NT2/D1 (cell line): ENCODE results near the gene TRIP4.

Source experiments
- DNase-seq: peaks from one replicate; pipeline ENCODE4 v3.0.0-alpha.2; 2011; ENCODE audit warnings: low read depth, low spot score
- H3K27me3 ChIP-seq: 2 replicates; pipeline ENCODE4 v1.6.0; 2011; ENCODE audit warnings: mild to moderate bottlenecking; ENCODE audit not compliant: insufficient read length, insufficient read depth
- H3K36me3 ChIP-seq: 2 replicates; pipeline ENCODE4 v1.6.1; 2011; ENCODE audit warnings: mild to moderate bottlenecking, low read length, mixed read lengths; ENCODE audit not compliant: insufficient read depth, insufficient read length
- H3K4me1 ChIP-seq: 2 replicates; pipeline ENCODE4 v1.5.1; 2011; ENCODE audit not compliant: insufficient read depth, insufficient read length
- H3K4me3 ChIP-seq: 2 replicates; pipeline ENCODE4 v1.5.1; 2011; ENCODE audit warnings: low read depth; ENCODE audit not compliant: insufficient read length
- H3K9ac ChIP-seq: 2 replicates; pipeline ENCODE4 v1.6.0; 2011; ENCODE audit warnings: low read depth; ENCODE audit not compliant: insufficient read length
- H3K9me3 ChIP-seq: 2 replicates; pipeline ENCODE4 v1.5.1; 2011; ENCODE audit warnings: mild to moderate bottlenecking, low read length; ENCODE audit not compliant: insufficient read depth
- SUZ12 ChIP-seq: IDR thresholded peaks from 2 replicates; pipeline ENCODE4 v1.6.1; 2011; ENCODE audit not compliant: insufficient read length, insufficient read depth; ENCODE audit errors: extremely low read depth
- YY1 ChIP-seq: IDR thresholded peaks from 2 replicates; pipeline ENCODE4 v1.6.1; 2011; ENCODE audit not compliant: insufficient read length, insufficient read depth
- ZNF274 ChIP-seq: IDR thresholded peaks from 2 replicates; pipeline ENCODE4 v1.6.1; 2011; ENCODE audit warnings: mild to moderate bottlenecking, low read depth, low read length

Gene TRIP4

DNA sequence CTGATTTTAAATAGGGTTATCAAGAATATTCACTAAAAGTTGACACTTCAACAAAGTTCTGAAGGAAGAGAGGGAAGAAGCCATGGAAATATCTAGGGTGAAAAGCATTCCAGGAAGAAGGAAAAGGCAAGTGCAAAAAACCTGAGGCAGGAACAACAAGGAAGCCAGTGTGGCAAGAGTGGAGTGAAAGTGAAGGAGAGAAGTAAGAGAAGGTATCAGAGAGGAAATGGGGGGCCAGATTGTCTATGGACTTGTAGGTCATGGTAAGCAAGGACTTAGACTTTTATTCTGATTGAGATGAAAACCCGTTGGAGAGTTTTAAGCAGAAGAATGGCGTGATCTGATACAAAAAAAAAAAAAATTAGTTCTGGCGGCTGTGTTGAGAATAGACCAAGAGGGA is 54.2 kb downstream of the TRIP4 start:
- H3K4me1 ChIP-seq, result no peaks in the 10 kb centered on the region

DNA sequence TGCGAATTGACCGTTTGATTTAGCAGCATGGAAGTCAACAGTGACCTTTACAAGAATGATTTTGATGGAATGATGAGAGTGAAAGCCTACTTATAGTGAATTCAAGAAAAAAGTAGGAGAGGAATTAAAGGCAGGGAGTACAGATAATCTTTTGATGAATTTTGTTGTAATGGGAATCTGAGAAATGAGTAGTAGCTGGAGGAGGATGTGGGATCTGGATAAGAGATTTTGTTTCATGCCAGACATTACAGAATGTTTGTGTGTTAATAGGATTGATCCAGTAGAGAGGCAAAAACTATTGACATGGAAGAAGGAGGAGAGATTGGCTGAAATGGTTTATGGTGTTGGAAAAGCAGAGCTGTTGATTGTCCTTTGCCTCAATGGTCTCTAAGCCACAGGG is 55.4 kb downstream of the TRIP4 start:
- H3K4me3 ChIP-seq, result no peak overlapping the region
- DNase-seq, result no peak
- TF ChIP-seq YY1 (no peak), ZNF274 (no peak), SUZ12 (no peak)
- no peaks in the 10 kb centered on the region for H3K9me3 ChIP-seq
- no peaks in the 10 kb centered on the region for H3K4me1 ChIP-seq
- H3K36me3 ChIP-seq, result peaks cover 17% of the 10 kb centered on the region
- H3K9ac ChIP-seq, result no peak overlapping the region
- no peaks in the 10 kb centered on the region for H3K27me3 ChIP-seq

More for the DNA sequence above, 54.2 kb downstream of the TRIP4 start:
- TF ChIP-seq YY1 (no peak), ZNF274 (no peak), SUZ12 (no peak)
- DNase-seq, result no peak
- H3K4me3 ChIP-seq, result no peak overlapping the region
- H3K9me3 ChIP-seq, result no peaks in the 10 kb centered on the region
- H3K36me3 ChIP-seq, result peaks cover 9% of the 10 kb centered on the region
- H3K9ac ChIP-seq, result no peak overlapping the region
- H3K27me3 ChIP-seq, result no peaks in the 10 kb centered on the region

DNA sequence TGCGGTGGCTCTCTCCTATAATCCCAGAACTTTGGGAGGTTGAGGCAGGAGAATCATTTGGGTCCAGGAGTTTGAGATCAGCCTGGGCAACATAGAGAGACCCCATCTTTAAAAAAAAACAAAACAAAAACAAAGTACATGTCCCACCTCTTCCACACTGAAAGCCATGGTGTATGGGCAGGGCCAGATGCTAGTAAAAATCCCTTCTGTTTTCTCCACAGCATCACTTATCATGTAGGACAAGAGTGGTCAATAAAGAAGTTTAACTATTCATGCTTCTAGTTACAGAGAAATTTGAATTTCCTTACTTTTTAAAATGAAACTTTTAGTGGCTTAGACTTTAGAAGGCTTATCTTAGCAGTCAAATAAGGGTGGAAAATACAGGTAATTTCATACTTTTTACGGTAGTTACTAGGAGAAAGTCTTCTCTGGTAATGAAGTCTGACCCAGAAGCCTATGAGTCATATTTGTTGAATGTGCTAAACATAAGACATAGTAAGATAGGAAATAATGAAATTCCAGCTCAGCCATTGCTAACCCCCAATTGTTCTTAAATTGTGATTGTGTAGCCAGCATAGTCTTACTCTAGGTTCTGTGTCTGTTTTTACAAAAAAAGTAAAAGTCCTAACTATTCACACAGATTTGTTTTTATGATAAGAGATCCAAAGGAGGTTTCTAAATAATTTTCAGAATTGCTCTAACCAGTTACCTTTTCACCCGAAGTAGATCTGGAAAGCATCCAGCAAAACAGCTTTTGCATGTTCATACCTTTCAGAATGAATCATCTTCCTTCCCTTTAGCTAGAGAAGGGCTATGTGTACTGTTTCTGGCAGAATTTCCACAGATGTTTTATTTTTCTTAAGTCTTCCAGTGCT is 56.3 kb downstream of the TRIP4 start:
- TF ChIP-seq SUZ12 (no peak), YY1 (no peak), ZNF274 (no peak)
- no peak for DNase-seq
- Histone ChIP-seq H3K36me3 (peaks cover 25% of the 10 kb centered on the region), H3K9me3 (no peaks in the 10 kb centered on the region), H3K9ac (no peak overlapping the region), H3K27me3 (no peaks in the 10 kb centered on the region), H3K4me3 (no peak overlapping the region), H3K4me1 (no peaks in the 10 kb centered on the region)

DNA sequence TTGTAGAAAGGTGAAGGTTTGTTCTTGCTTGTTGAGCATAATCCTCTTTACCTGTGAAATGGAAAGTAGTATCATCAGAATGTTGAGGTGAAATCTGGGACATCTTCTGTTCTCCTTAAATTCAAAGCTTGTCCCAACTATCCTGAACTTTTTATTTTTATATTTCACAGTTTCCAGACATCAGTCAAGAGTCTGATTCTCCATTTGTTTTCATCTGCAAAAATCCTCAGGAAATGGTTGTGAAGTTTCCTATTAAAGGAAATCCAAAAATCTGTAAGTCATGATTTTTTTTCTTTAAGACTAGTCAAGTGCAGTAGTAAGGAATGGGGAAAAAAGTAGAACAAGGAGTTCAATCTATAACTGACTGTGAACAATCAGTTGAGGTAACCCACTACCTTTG is 57.2 kb downstream of the TRIP4 start:
- no peaks in the 10 kb centered on the region for H3K4me1 ChIP-seq
- no peaks in the 10 kb centered on the region for H3K27me3 ChIP-seq
- TF ChIP-seq YY1, result no peak
- TF ChIP-seq ZNF274, result no peak
- TF ChIP-seq SUZ12, result no peak
- no peak for DNase-seq
- no peak overlapping the region for H3K4me3 ChIP-seq
- H3K36me3 ChIP-seq, result peaks cover 29% of the 10 kb centered on the region
- H3K9me3 ChIP-seq, result no peaks in the 10 kb centered on the region
- no peak overlapping the region for H3K9ac ChIP-seq

DNA sequence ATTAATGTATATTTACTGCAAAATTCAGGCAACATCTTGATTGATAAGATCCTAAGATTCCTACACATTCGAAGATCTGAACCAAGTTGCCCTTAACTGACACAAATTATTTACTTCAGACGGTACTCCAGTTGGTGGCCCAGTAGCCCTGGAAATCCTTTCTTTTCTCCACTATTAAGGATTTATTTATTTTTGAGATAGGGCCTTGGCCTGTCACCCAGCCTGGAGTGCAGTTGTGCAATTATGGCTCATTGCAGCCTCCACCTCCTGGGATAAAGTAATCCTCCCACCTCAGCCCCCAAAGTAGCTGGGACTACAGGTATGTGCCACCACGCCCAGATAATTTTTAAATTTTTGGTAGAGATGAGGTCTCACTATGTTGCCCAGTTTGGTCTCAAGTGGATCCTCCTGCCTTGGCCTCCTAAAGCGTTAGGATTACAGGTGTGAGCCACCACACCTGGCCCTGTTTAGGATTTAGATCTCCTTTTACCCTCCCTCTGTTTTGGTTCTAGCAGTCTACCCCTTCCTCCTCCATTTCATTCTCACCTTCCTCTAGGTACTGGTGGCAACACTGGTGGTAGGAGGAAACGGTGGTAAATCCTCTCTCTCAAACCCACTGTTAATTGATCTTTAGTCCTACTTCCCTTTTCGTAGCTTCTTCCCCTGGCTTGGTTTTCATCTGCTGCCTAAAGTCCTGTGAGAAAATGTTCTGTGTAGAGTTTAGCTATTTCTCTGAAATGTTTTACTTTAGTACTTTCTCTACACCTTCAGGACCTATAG is 60.1 kb downstream of the TRIP4 start:
- no peak for DNase-seq
- peaks cover 34% of the 10 kb centered on the region for H3K36me3 ChIP-seq

DNA sequence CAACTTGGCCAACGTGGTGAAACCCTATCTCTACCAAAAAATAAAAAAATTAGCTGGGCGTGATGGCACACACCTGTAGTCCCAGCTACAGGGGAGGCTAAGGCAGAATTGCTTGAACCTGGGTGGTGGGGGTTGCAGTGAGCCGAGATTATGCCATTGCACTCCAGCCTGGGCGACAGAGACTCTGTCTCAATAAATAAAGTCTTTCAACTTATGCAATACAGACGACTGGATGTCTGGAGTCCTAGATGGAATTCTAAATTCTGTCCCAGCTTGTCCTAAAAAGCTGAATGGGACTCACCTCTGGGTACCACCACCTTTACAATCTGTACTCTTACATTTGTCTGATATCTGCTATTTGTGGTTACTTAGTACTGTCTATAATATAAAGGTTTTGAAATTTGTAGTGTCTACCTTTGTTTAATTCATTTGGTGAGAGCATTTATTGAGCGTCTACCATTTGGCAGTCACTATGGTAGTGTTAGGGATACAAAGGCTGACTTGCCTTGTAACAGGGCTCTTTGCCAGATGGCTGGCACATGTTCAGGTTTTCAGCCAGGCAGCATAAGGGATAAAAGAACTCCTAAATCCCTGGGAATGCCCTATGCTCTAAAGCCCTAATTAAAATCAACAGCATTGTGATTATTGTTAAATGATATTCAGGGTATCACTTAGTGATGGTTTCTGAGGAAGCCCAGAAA is 65.5 kb downstream of the TRIP4 start:
- TF ChIP-seq SUZ12 (no peak), ZNF274 (no peak), YY1 (no peak)
- Histone ChIP-seq H3K36me3 (peaks cover 30% of the 10 kb centered on the region), H3K4me1 (no peaks in the 10 kb centered on the region), H3K9me3 (no peaks in the 10 kb centered on the region), H3K4me3 (no peak overlapping the region), H3K27me3 (no peaks in the 10 kb centered on the region), H3K9ac (no peak overlapping the region)
- no peak for DNase-seq

More for the DNA sequence above, 60.1 kb downstream of the TRIP4 start:
- Histone ChIP-seq H3K9me3 (no peaks in the 10 kb centered on the region), H3K4me3 (no peak overlapping the region), H3K27me3 (no peaks in the 10 kb centered on the region), H3K4me1 (no peaks in the 10 kb centered on the region), H3K9ac (no peak overlapping the region)
- no peak for TF ChIP-seq SUZ12
- no peak for TF ChIP-seq YY1
- no peak for TF ChIP-seq ZNF274

DNA sequence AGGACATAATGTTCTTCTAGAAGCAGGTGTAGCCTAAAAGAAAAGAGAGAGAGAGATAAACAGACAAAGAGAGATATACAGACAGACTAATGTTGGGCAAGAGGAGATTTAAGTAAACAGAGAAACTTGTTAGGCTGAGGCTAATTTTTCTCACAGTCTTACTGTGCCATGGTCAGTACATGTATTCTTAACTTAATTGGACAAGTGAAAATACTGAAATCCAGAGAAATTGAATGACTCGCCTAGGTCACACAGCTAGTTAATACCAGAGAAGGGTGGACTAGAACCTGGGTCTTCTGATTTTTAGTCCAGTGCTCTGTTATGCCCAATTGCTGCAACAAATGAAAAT is 66.0 kb downstream of the TRIP4 start:
- H3K4me1 ChIP-seq, result no peaks in the 10 kb centered on the region
- DNase-seq, result no peak
- H3K4me3 ChIP-seq, result no peak overlapping the region
- no peaks in the 10 kb centered on the region for H3K27me3 ChIP-seq
- no peak overlapping the region for H3K9ac ChIP-seq
- TF ChIP-seq YY1, result no peak
- TF ChIP-seq ZNF274, result no peak
- no peak for TF ChIP-seq SUZ12
- no peaks in the 10 kb centered on the region for H3K9me3 ChIP-seq
- peaks cover 25% of the 10 kb centered on the region for H3K36me3 ChIP-seq
